ENCODE results near the gene NSD2. TPM values are rescaled to one million over a fixed set of nuclear protein-coding genes. Genes with fewer than 3 reads are reported as not detected.

NSD2 gene
- total RNA-seq, 1 experiment from 2014 or later = 128 TPM

- no peak overlapping the region for H3K4me3 Mint-ChIP-seq
- ATAC-seq (no peak), DNase-seq (ENCODE audit: low spot score) (no peak)
- POLR2A ChIA-PET = no interaction called here
- TF ChIP-seq E2F4 (CRISPR knock-in tag; IDR thresholded peaks at IDR 0.05; ENCODE audit: borderline replicate concordance, low read depth) = no peak
- no peak for TF ChIP-seq ZNF232 (CRISPR knock-in tag; IDR thresholded peaks at IDR 0.05)
- TF ChIP-seq MAX (CRISPR knock-in tag; IDR thresholded peaks at IDR 0.05) = no peak
- TF ChIP-seq CREB1 (CRISPR knock-in tag; IDR thresholded peaks at IDR 0.05) = no peak
- no peak for TF ChIP-seq ZMAT4 (CRISPR knock-in tag; IDR thresholded peaks at IDR 0.05)
- TF ChIP-seq ESRRA (CRISPR knock-in tag; IDR thresholded peaks at IDR 0.05; ENCODE audit: borderline replicate concordance) = no peak
- TF ChIP-seq SMAD3 (CRISPR knock-in tag; IDR thresholded peaks at IDR 0.05; ENCODE audit: borderline replicate concordance) = no peak
- no peak for TF ChIP-seq USF1 (CRISPR knock-in tag; IDR thresholded peaks at IDR 0.05)
- TF ChIP-seq ATF2 (CRISPR knock-in tag; IDR thresholded peaks at IDR 0.05; ENCODE audit: borderline replicate concordance, low read depth) = no peak
- no peak for TF ChIP-seq ZSCAN18 (CRISPR knock-in tag; IDR thresholded peaks at IDR 0.05)
- H3K9me3 Mint-ChIP-seq = no peaks in the 10 kb centered on the region
- H3K27ac Mint-ChIP-seq = no peak overlapping the region
- H3K4me1 Mint-ChIP-seq = no peaks in the 10 kb centered on the region
- CTCF ChIA-PET = no interaction called here
- H3K36me3 Mint-ChIP-seq = peaks cover 28% of the 10 kb centered on the region
- H3K27me3 Mint-ChIP-seq (ENCODE audit: low read depth) = no peaks in the 10 kb centered on the region
Observed at GRCh38 chr4:1987296-1987695, 116.1 kb downstream of the NSD2 start.

- ChIA-PET POLR2A (no interaction called here), CTCF (no interaction called here)
- H3K27ac Mint-ChIP-seq = no peak overlapping the region
- H3K9me3 Mint-ChIP-seq = no peaks in the 10 kb centered on the region
- DNase-seq (ENCODE audit: low spot score) (no peak), ATAC-seq (no peak)
- no peak overlapping the region for H3K4me3 Mint-ChIP-seq
- no peaks in the 10 kb centered on the region for H3K4me1 Mint-ChIP-seq
- H3K27me3 Mint-ChIP-seq (ENCODE audit: low read depth) = no peaks in the 10 kb centered on the region
- H3K36me3 Mint-ChIP-seq = peaks cover 25% of the 10 kb centered on the region
- no peak for TF ChIP-seq ZNF232 (CRISPR knock-in tag; IDR thresholded peaks at IDR 0.05)
- no peak for TF ChIP-seq CBFB (CRISPR knock-in tag; IDR thresholded peaks at IDR 0.05; ENCODE audit: low read depth)
- no peak for TF ChIP-seq ATF1 (CRISPR knock-in tag; IDR thresholded peaks at IDR 0.05)
- no peak for TF ChIP-seq ZNF512 (CRISPR knock-in tag; IDR thresholded peaks at IDR 0.05; ENCODE audit: borderline replicate concordance)
- no peak for TF ChIP-seq NFATC4 (CRISPR knock-in tag; IDR thresholded peaks at IDR 0.05)
- no peak for TF ChIP-seq PRRX2 (CRISPR knock-in tag; IDR thresholded peaks at IDR 0.05)
- TF ChIP-seq ZNF219 (CRISPR knock-in tag; IDR thresholded peaks at IDR 0.05; ENCODE audit: borderline replicate concordance) = no peak
- no peak for TF ChIP-seq SP1 (CRISPR knock-in tag; conservative IDR thresholded peaks at IDR 0.05)
- no peak for TF ChIP-seq TP53 (CRISPR knock-in tag; IDR thresholded peaks at IDR 0.05)
Observed at GRCh38 chr4:1987721-1988326, 116.6 kb downstream of the NSD2 start.

Data from WTC11 (cell line).